ENCODE results near the gene USP3. TPM values are rescaled to one million over a fixed set of nuclear protein-coding genes. Genes with fewer than 3 reads are reported as not detected.

The USP3 gene
- total and polyA plus RNA-seq, 9 donors = 21.1 to 76.0 (median 60.1) TPM

- peak; percentile 45 to 73 (median 66) for DNase-seq
- intact Hi-C loops (cut with DNase I) = loop anchor here in 3 of 4 donors (1.0 to 10.0 kb wide), 4 partner anchors 14 to 100 kb away; partner anchors contain the start of gene FBXL22 (in 1 of the 3)
- 0 to 1% (median 1%) methylated on average over 60 to 79 of the region's 79 CpGs for WGBS, 3 donors
- peaks cover 14% of the 10 kb centered on the region for H3K4me1 ChIP-seq (ENCODE audit: insufficient read depth)
- H3K4me3 ChIP-seq = peak overlapping the region; percentile 72
- H3K27me3 ChIP-seq = no peaks in the 10 kb centered on the region
- TF ChIP-seq EP300 (IDR thresholded peaks at IDR 0.05) (no peak), CTCF (IDR thresholded peaks at IDR 0.05) (peak in 1 of 3 donors; percentile 22), POLR2A (IDR thresholded peaks at IDR 0.05) (no peak)
- H3K27ac ChIP-seq = peak overlapping the region; percentile 91 to 97
- H3K36me3 ChIP-seq = no peaks in the 10 kb centered on the region
- H3K9me3 ChIP-seq = no peaks in the 10 kb centered on the region
Observed at GRCh38 chr15:63504979-63505841, 817 bp downstream of the USP3 start.

- H3K4me1 ChIP-seq (ENCODE audit: insufficient read depth) = peaks cover 16% of the 10 kb centered on the region
Observed at GRCh38 chr15:63505842-63506222, 1.4 kb downstream of the USP3 start.

GRCh38 chr15:63506537-63507035 lies 2.2 kb downstream of the USP3 start:
- Histone ChIP-seq H3K27ac (peak overlapping the region in 1 of 2 donors; percentile 97), H3K27me3 (no peaks in the 10 kb centered on the region), H3K36me3 (no peaks in the 10 kb centered on the region), H3K9me3 (no peaks in the 10 kb centered on the region), H3K4me3 (peak overlapping the region; percentile 72), H3K4me1 (ENCODE audit: insufficient read depth) (peaks cover 13% of the 10 kb centered on the region)
- intact Hi-C loops (cut with DNase I) = loop anchor here in 1 of 4 donors (10.0 kb wide), 1 partner anchor 98 kb away; no protein-coding TSS in a partner anchor
- DNase-seq = no peak
- no peak for TF ChIP-seq EP300 (IDR thresholded peaks at IDR 0.05)
- no peak for TF ChIP-seq POLR2A (IDR thresholded peaks at IDR 0.05)
- TF ChIP-seq CTCF (IDR thresholded peaks at IDR 0.05) = no peak
- 53 to 77% (median 70%) methylated on average over 8 of the region's 8 CpGs for WGBS, 3 donors

More at GRCh38 chr15:63505842-63506222, 1.4 kb downstream of the USP3 start:
- no peaks in the 10 kb centered on the region for H3K36me3 ChIP-seq
- H3K4me3 ChIP-seq = peak overlapping the region; percentile 72
- intact Hi-C loops (cut with DNase I) = loop anchor here in 1 of 4 donors (10.0 kb wide), 1 partner anchor 99 kb away; no protein-coding TSS in a partner anchor
- 2 to 5% (median 2%) methylated on average over 8 of the region's 8 CpGs for WGBS, 3 donors
- peak overlapping the region; percentile 91 to 97 for H3K27ac ChIP-seq
- no peaks in the 10 kb centered on the region for H3K9me3 ChIP-seq
- H3K27me3 ChIP-seq = no peaks in the 10 kb centered on the region
- DNase-seq = no peak
- no peak for TF ChIP-seq EP300 (IDR thresholded peaks at IDR 0.05)

GRCh38 chr15:63507878-63508818 lies 3.8 kb downstream of the USP3 start:
- DNase-seq = no peak
- TF ChIP-seq EP300 (IDR thresholded peaks at IDR 0.05) = no peak
- no peaks in the 10 kb centered on the region for H3K9me3 ChIP-seq
- H3K36me3 ChIP-seq = no peaks in the 10 kb centered on the region
- 5 to 17% (median 8%) methylated on average over 2 of the region's 2 CpGs for WGBS, 3 donors
- no peak overlapping the region for H3K4me3 ChIP-seq
- H3K27me3 ChIP-seq = no peaks in the 10 kb centered on the region
- H3K4me1 ChIP-seq (ENCODE audit: insufficient read depth) = peaks cover 15% of the 10 kb centered on the region
- intact Hi-C loops (cut with DNase I) = loop anchor here in 1 of 4 donors (10.0 kb wide), 1 partner anchor 97 kb away; no protein-coding TSS in a partner anchor
- H3K27ac ChIP-seq = peak overlapping the region in 1 of 2 donors; percentile 53
